OCI-LY1 (cell line): ENCODE data around the gene CA12.

Source experiments
- EZH2 ChIP-seq: fragments of 200-600 bp; sonication (generic), shearing (Covaris generic); IDR thresholded peaks from 2 replicates; pipeline ENCODE4 v1.8.0; 2017; ENCODE audit warnings: borderline replicate concordance, mixed run types, mild to moderate bottlenecking, antibody characterized with exemption, low read length, moderate library complexity, mixed read lengths
- TF ChIP-seq, protein P1 (sequence below): fragments of 200-600 bp; sonication (generic), shearing (Covaris generic); IDR thresholded peaks from 2 replicates; pipeline ENCODE4 v1.5.1; 2017; ENCODE audit warnings: mild to moderate bottlenecking, antibody characterized with exemption, low read length, moderate library complexity, mixed read lengths

DNA sequence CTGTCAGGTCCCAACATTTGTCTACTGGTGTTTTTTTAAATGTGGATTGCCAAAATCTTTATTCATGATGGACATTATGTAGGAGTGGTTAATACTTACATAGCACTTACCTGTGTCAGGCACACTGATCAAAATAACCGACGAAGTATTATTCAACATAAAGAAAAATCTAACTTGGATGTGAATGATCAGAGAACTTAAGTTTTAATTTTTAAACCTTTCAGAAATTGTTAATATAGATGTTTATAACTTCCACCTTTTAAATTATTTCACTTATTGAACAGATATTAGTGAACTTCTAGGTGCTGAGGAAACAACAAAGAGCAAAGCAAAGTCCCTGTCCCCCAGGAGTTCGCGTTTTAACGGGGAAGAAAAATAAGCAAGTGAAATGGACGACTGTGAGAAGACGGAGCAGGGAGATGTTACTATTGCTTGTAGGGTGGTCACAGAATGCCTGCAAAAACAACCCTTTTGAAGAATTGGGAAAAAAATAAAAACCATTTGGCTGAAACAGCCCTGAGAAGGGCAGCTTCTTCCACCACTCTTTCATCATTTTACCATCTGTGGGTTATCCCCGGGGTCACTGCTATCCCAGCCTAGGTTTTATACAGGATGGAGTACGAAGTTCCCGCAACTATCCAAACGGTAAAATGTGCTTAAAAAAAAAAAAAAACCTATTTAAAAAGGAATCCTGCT, 105.2 kb downstream of the CA12 start:
- TF ChIP-seq, protein P1, sequence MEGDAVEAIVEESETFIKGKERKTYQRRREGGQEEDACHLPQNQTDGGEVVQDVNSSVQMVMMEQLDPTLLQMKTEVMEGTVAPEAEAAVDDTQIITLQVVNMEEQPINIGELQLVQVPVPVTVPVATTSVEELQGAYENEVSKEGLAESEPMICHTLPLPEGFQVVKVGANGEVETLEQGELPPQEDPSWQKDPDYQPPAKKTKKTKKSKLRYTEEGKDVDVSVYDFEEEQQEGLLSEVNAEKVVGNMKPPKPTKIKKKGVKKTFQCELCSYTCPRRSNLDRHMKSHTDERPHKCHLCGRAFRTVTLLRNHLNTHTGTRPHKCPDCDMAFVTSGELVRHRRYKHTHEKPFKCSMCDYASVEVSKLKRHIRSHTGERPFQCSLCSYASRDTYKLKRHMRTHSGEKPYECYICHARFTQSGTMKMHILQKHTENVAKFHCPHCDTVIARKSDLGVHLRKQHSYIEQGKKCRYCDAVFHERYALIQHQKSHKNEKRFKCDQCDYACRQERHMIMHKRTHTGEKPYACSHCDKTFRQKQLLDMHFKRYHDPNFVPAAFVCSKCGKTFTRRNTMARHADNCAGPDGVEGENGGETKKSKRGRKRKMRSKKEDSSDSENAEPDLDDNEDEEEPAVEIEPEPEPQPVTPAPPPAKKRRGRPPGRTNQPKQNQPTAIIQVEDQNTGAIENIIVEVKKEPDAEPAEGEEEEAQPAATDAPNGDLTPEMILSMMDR: no peak
- no peak for TF ChIP-seq EZH2
